NOMO-1 treated with dmso at 0.1 percent for 144 hours (cell line): ENCODE measurements around the gene DIAPH2.

Experiments
- DNase-seq: peaks from one replicate; lab custom pipeline; 2025; ENCODE audit not compliant: unreplicated experiment; lab: John Stamatoyannopoulos, UW

The DIAPH2 gene

DNA sequence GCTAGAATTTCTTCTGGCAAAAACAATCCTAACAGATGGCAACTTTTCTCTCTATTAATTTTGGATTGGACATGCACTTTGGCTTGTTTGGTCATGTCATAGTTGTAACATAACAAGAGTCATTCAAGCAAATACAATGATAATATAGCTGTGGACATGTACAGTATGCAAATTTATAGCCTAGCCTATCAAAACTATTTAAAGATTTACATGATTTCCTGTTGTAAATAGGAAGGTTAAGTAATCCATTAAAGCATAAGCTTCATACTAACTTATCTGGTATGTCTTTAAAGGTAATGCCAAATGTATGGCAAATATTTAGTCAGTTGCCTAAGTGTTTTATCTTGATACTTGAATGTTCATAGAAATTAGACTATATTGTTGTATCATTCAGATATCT is 244.4 kb downstream of the DIAPH2 start:
- no peak for DNase-seq

DNA sequence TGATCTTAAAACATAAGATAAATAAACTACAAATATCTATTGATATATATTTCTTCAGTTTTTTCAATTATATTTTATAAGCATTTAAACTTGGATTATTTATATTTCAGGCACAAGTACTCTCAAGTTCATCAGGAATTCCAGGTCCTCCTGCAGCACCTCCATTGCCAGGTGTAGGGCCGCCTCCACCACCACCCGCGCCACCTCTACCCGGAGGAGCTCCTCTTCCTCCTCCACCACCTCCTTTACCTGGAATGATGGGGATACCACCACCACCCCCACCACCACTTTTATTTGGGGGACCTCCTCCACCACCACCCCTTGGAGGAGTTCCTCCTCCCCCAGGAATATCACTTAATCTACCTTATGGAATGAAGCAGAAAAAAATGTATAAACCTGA is 273.1 kb downstream of the DIAPH2 start:
- DNase-seq: no peak

DNA sequence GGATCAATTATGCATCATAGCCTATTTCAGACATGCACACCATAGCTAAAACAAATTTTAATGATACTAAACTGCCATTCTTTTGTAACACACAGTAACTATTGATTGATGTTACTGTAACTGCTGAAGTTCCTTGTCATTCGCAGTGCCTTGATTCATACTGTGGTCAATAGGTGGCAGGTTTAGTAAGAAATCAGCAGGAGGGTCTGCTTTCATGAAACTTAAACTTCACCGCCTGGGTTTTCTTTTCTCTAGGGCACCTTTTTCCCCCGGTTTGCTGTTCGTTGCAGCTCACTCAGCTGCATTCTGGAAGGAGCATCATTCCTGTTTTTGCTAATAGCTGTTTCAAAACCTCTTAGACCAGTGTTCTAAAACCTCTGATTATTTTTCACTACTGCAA is 287.2 kb downstream of the DIAPH2 start:
- no peak for DNase-seq

DNA sequence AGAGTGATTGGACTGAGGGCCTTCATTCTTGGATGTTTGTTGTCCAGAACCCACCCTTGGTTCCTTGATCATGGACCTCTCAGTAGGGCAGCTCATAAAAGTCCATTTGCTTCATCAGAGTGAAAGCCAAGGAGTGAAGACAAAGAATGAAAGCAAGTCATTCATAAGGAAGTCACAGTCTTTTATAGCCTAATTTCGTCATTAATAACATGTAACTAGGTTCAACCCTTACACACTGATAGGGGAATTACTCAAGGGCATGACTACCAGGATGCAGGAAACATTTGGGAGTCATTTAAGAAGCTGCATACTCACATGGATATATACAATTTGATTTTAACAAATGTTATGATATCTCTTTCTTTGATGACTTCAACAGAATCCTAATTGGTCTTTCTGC is 294.3 kb downstream of the DIAPH2 start:
- DNase-seq: no peak

DNA sequence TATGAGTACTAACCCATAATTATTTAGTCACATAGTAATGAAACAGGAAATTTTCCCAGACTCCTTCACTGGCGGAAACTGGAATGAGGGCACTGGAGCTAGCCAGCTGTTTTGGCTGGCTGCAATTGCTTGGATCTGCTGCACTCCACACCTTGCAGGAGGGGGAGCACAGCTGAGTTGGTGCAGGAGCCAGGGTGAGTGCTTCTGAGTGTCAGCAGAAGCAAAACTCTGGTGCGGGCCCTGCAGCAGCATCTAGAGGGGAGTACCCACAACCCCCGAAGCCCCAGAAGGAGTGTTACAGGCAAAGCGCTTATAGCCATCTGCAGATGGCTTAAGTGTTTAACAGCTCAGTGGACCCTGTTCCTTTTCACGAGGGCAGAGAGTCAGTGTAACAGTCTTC is 295.1 kb downstream of the DIAPH2 start:
- DNase-seq: no peak

DNA sequence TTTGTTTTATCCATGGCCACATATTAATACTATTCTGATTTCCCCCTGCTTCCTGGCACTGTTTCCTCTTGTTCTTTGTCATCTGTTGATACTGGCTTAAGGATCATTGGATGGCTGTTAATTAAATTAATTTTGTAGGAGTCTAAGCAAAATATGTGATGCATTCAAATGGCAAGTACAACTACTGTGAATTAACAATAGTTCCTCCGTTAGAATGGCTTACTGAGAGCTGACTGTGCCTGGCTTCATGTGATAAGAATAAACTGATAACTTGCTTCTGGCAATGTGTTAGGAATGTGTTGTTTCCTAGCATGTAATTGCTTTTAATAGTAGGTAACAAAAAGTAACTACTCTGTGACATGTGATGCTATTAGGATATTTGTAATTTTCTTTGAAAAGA is 297.5 kb downstream of the DIAPH2 start:
- no peak for DNase-seq

DNA sequence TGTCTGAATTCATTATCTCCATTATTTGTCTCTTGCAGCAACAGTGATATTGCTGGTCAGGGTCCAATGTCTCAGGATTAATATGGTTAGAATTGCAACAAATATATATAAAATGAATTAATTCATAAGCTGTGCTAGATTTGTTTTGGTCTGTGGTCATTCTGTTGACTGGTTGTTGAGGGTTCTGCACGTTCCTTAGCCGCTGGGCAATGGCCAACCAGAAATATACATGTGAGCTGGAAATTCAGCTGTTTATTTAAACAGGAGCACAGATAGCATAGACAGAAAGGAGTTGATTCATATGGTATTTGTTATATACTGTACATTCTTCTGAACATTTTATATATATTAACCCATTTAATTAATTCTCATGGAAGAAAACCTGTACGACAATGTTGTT is 299.9 kb downstream of the DIAPH2 start:
- no peak for DNase-seq

DNA sequence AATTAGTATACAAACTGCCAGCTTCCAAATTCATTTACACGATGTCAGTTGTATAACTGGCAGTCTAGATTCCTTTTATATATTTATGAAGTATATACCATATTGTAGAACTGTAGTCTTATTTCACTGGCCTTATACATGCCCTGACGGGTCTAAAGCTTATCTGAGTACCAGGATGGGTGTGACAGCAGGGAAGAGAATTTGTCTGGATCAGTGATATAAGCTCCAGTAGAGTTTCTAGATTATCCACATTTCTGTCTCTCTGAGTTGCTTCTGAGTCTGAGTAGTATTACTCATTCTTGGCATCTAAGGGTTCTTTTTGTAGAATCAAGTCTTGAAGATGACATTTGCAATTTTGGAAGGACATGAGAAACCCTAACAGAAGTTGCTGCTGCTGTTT is 300.4 kb downstream of the DIAPH2 start:
- DNase-seq: no peak

DNA sequence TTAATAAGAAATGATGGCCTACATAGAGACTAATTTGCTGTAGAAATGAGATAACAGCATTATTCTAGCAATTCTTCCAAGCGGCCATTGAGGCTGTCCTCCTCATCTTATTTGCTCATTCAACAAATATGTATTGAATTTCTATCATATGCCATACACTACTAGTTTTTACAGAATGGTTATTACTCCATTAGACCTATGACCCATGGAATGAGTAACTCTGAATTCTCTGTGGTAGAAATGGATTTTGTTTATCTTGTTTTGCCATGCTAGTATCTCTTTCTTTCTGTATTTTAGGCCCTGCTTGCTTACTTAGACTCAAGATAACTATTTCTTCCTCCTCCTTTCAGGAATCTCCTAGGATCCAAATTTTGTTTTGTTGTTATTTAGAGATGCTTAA is 302.6 kb downstream of the DIAPH2 start:
- DNase-seq: no peak

DNA sequence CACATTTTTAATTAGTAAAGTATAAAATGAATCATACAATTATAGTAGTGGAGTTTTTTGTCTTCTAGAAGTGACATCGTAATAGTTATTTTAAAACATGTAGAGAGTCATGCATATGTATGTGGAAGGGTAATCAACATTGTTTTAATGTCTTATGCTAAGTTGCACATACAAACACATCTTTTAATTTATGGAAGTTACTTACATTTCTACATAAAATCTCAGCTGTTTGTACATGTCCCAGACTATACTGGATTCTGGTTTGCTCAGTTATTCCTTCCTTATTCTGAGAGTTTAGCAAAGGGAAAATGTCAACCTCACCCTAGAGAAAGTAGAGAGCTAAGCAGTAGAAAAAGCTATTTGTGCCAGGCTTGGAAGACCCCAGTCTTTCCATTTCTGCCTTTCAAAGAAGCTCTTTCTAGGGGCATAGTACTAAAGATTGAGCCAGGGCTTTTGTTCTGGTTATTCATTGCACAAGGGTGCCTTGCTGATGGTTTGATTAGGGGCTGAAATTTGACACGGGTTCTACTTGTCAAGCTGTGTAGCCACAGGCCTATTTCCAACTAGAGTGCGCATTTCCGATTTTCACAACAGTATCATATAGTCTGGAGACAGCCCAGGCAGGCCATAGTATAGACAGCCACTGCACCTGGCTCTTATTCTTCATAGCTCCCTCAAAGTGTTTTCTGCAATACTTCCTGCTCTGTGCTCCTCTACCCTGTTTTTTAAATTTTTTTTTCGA is 305.4 kb downstream of the DIAPH2 start:
- no peak for DNase-seq

DNA sequence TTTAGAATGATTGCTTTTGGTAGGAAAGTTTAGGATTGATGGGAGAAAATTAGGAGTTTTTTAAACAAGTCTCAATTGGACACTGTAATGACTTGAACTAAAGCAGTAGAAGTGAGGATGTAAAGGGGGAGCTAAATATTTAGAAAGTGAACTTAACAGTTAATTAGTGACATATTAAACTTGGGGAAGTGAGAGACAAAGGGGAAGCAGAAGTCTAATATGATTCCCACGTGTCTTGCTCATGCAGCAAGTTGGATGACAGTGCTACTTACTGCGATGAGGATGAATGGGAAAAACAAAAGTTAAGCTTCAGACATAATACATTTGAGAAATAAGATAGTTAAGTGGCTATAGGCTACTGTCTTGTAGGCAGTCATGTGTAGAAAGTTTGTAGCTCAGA is 309.5 kb downstream of the DIAPH2 start:
- peak; percentile 0 for DNase-seq

DNA sequence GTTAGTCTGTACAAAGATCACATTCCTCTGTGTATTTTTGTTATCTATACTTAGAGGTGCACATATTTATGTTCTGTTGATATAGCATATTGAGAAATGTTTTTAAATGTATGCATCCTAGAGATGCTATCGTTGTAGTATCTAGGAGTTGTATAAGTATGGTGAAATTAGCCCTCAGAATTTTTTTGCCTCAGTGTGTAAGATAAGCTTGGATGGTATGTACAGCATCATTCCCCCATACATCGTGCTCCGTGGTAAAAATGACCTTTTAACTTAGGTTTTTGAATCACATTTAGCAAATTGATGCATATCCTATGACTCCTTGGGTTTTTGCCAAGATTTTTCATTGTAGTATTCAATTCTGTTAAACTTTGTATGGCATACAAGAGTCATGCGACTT is 312.6 kb downstream of the DIAPH2 start:
- no peak for DNase-seq

DNA sequence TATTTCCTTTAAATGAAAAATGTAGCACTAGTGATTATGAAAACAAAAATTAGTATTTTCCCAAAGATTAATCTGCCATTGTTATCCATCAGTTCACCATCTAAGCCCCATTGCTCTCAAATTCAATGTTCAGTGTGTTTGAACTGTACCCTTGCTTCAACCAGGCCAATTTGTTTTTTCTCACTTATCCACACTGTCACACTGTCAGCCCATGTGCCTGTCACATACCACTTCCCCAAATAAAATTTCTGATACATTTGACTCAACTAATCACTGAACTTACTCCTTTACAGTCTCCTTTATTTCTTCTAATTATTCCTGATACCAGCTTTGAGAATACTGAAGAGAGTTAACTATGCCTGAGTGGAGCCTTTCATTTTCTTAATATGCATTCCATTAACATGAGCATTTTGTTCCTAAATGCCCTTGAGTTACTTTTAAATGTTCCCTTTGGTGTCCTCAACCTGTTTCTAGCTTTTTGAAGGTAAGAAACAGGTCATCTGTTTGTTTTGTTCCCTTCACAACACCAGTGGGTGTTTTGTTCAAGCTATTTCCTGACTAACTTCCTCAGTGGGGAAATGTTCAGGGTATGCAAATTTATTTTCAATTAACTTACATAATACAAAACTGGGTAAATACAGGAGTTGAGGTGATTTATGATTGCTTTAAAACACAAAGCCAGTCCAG is 316.2 kb downstream of the DIAPH2 start:
- DNase-seq: no peak

DNA sequence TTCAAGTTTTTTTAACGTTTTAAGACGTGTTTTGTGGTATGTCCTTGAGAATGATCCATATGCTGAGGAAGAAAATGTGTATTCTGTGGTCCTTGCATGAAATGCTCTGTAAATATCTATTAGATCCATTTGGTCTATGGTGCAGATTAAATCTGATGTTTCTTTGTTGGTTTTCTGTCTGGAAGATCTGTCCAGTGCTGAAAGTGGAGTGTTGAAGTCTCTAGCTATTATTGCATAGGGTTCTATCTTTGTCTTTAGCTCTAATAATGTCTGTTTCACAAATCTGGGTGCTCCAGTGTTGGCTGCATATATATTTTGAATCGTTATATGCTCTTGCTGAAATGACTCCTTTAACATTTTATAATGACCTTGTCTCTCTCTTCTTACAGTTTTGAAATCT is 321.5 kb downstream of the DIAPH2 start:
- DNase-seq: no peak

DNA sequence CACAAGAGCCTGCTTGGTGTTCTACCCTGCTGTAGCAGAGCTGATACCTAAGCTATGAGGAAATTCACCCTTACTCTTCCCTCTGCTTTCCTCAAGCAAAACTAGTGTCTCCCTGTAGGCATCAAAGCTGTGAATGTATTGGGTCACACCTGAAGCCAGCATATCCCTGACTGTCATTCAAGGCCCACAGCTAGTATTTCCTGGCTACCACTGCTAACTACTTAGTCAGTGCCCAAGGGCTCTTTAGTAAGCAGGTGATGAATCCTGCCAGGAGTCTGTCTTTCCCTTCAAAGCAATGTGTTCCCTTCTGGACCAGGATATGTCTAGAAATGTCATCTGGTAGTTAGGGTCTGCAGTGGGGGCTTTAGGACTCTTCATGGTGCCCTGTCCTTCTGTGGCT is 324.7 kb downstream of the DIAPH2 start:
- DNase-seq: no peak

DNA sequence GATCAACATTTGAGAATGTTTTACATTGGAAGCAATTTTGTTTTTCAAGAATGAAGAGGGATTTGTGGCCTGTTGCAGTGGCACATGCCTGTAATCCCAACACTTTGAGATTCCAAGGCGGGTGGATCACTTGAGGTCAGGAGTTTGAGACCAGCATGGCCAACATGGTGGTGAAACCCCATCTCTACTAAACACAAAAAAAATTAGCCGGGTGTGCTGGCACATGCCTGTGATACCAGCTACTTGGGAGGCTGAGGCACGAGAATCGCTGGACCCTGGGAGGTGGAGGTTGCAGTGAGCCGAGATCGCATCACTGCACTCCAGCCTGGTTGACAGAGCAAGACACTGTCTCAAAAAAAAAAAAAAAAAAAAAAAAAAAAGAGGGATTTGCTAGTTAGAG is 326.9 kb downstream of the DIAPH2 start:
- DNase-seq: no peak

DNA sequence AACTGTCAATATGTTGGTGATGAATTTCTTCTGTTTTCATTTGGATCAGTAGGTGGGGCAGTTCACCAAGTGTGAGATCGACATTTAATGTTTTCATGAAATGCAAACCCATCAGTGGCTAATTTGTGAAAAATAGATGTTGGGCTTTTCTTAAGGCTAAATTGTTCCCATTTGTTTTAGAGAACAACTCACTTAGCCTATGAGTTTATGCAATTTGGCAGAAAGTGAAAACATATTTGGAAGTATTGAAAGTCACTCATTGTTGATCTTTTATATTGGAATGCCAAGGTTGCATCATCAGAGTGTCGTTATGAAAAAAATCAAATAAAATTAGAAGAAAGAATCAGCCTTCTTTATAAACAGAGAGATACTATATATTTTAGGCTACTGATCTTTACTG is 331.5 kb downstream of the DIAPH2 start:
- DNase-seq: no peak

DNA sequence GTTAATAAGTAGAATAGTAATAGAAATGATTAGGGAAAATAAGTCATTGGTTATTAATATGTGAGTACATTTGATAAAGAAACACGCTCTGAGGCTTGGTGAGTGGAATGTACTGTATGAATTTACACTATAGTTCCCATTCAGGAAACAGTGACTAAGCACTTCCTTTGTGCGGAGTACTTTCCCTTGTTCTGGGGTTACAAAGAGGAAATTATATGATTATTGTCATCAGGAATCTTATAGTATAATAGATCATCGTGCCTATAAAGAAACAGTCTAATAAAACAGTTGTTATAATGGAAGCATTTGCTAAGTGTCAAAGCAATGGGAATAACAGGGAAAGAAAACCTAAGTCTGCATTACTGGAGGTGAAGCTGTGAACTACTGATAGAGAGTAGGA is 337.0 kb downstream of the DIAPH2 start:
- DNase-seq: no peak

DNA sequence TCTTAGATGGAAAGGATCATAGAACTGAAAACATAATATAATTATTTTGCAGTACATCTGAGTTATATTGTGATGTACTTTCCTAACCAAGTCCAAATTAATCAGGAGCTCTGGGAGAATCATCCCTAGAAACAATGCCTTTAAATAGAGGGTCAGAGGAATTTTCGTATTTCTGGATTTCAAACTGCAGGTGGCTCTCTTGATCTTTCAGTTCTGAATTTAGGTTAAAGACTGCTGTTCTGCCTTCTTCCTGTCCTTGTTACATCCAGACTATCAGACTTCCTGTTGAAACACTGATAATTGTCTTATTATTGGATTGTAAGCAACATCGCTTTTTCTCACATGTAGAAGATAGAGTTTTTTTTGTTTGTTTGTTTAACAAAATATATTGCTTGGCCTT is 341.8 kb downstream of the DIAPH2 start:
- DNase-seq: no peak

DNA sequence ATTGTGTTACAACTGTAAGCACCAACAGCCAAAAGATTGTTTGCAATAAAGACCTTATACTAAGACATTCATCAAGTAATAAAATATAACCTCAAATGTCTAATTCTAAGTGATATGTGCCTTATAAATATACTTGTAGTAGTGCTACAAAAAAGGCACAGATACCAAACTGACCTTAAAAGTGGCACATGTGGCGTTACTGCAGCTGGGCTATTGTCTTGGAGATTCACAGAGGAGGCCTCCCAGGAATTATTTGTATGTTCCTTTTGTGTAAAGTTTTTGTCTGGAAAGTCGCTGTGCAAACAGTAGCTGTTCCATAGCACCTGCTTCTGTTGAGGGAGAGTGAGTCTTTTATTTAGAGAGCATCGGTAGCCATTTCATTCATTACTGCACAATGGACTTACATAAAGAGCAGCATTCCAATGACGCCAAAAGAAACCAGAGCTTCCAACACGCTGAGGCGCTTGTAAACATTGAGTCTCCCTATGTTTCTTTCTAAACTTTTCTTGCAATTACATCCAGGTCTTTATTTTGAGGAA is 342.8 kb downstream of the DIAPH2 start:
- no peak for DNase-seq

DNA sequence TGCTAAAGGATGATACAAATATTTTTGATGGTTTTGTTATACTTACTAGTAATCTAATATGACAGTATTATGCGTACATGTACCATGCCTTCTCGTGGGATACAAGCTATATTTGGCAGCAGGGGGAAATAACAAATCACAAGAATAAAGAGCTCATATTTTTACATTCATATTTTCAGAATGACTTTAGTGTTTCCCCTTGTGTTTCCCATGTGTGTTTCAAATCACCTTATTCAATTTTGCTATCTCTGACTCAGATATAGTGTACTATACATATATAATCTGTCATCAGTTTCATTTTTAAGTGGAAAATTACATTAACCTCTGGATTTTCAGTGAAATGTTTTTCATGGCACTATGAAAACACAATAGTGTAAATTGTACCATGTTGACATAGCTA is 345.8 kb downstream of the DIAPH2 start:
- DNase-seq: no peak

DNA sequence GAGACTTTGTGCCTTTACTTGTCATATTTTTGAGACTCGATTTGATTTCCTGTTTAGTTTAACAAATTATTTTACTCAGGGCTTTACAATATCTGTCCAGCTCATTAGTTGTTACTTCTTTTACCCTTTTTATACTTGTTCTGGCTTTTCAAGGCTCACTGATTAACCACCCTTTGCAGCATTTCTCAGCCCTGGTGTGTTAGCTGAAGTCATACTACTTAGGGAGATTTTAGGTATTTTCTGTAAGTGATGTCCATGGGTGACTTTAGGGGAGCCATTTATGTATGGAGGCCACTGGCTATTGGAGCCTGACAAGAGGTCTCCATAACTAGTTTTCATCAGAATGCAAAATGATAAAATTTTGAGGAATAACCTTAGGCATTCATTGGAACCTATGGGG is 346.3 kb downstream of the DIAPH2 start:
- no peak for DNase-seq
